Uterus (tissue), 2 donors: ENCODE results near the gene ANAPC13.

Experiments used
- CTCF ChIP-seq, 4 experiments: fragments of 200-600 bp in 2 of 4; fragments of 450-650 bp in 2 of 4; sonication (generic) in 2 of 4; IDR thresholded peaks; one replicate each; pipeline ENCODE4 v1.5.1; 2016 to 2019; ENCODE audit warnings: antibody characterized with exemption in 4 of 4, mild to moderate bottlenecking in 2 of 4, moderate library complexity in 1 of 4
- POLR2A ChIP-seq, 2 donors: fragments of 450-650 bp; IDR thresholded peaks; one replicate each; pipeline ENCODE4 v1.6.1; 2016; ENCODE audit warnings: antibody characterized with exemption in 2 of 2, mild to moderate bottlenecking in 1 of 2, moderate library complexity in 1 of 2

- TF ChIP-seq CTCF (IDR thresholded peaks at IDR 0.05): no peak
- no peak for TF ChIP-seq POLR2A (IDR thresholded peaks at IDR 0.05)
Measured at GRCh38 chr3:134446800-134447199, 39.0 kb downstream of the ANAPC13 start.
